Endothelial cell of umbilical vein (primary cell): Measurements from ENCODE around the gene MSRB2. TPM values are rescaled to one million over a fixed set of nuclear protein-coding genes. Genes with fewer than 3 reads are reported as not detected.

Experiments used
- Bru-seq: library from RNA; stranded (reverse); fragments of 400-500 nt; gene quantifications from one replicate; lab custom pipeline; 2021; lab: Mats Ljungman, UMichigan
- BruChase-seq, 2 experiments: library from RNA; stranded (reverse); fragments of 400-500 nt; gene quantifications; one replicate each; lab custom pipeline; 2021; lab: Mats Ljungman, UMichigan
- BruUV-seq: library from RNA; stranded (reverse); fragments of 400-500 nt; replicated peaks from 2 replicates; lab custom pipeline; 2021; lab: Mats Ljungman, UMichigan
- CTCF ChIA-PET: fragments of 300-600, 350-600 bp; sonication (Branson Sonifier 250); formaldehyde crosslinking; loops from one replicate; lab custom pipeline; 2021; ENCODE audit warnings: antibody characterized with exemption, inconsistent platforms; lab: Charles Lee
- POLR2A ChIA-PET: fragments of 300-600, 350-600 bp; sonication (Branson Sonifier 250); formaldehyde crosslinking; loops from one replicate; lab custom pipeline; 2021; ENCODE audit warnings: antibody characterized with exemption, inconsistent platforms; lab: Charles Lee
- DNase-seq: peaks from one replicate; pipeline ENCODE4 v3.0.0-alpha.2; 2011; ENCODE audit warnings: low read depth, low spot score
- FAIRE-seq: peaks from 2 replicates; lab custom pipeline; 2011; peaks lifted over from hg19 to GRCh38; lab: Jason Lieb, UNC
- H2AFZ ChIP-seq: 2 replicates; pipeline ENCODE4 v1.6.0; 2012; ENCODE audit warnings: low read depth, low read length, control low read depth, inconsistent platforms
- H3K27ac ChIP-seq: 2 replicates; pipeline ENCODE4 v1.5.1; 2011; ENCODE audit warnings: low read depth, mild to moderate bottlenecking, control low read depth, low read length, moderate library complexity; ENCODE audit not compliant: insufficient read depth
- H3K27me3 ChIP-seq, 2 experiments: 2 replicates each; pipeline versions ENCODE4 v1.6.0 to v1.6.1; 2011; ENCODE audit warnings: low read length in 2 of 2, mixed read lengths in 1 of 2; ENCODE audit not compliant: control insufficient read depth in 2 of 2, insufficient read depth in 2 of 2
- H3K36me3 ChIP-seq, 2 experiments: 2 replicates in 1 of 2; 3 replicates in 1 of 2; pipeline ENCODE4 v1.5.1; 2011; ENCODE audit warnings: low read length in 2 of 2, mild to moderate bottlenecking in 1 of 2, moderate library complexity in 1 of 2; ENCODE audit not compliant: control insufficient read depth in 2 of 2, insufficient read depth in 2 of 2; ENCODE audit errors: extremely low read depth in 1 of 2
- H3K4me1 ChIP-seq: 3 replicates; pipeline ENCODE4 v1.5.1; 2011; ENCODE audit warnings: mild to moderate bottlenecking, low read length; ENCODE audit not compliant: control insufficient read depth, insufficient read depth; ENCODE audit errors: extremely low read depth
- H3K4me2 ChIP-seq: 2 replicates; pipeline ENCODE4 v1.6.1; 2011; ENCODE audit warnings: low read length, control low read depth, mixed read lengths; ENCODE audit not compliant: insufficient read depth
- H3K4me3 ChIP-seq, 3 experiments: fragments of 200-600 bp in 1 of 3; sonication (generic), shearing (Covaris generic) in 1 of 3; replicated peaks in 1 of 3; 2 replicates each; pipeline ENCODE4 v1.5.1; 2011 to 2016; ENCODE audit warnings: control low read depth in 3 of 3, low read length in 3 of 3, mild to moderate bottlenecking in 2 of 3, inconsistent platforms in 1 of 3, low read depth in 1 of 3, moderate library complexity in 1 of 3; ENCODE audit not compliant: insufficient read depth in 1 of 3
- H3K79me2 ChIP-seq: 2 replicates; pipeline ENCODE4 v1.6.0; 2012; ENCODE audit warnings: low read length, inconsistent platforms; ENCODE audit not compliant: control insufficient read depth, insufficient read depth
- H3K9ac ChIP-seq: replicated peaks from 2 replicates; pipeline ENCODE3; 2011; ENCODE audit warnings: low read length, control low read depth; ENCODE audit not compliant: insufficient read depth; ENCODE audit errors: extremely low read depth
- H3K9me1 ChIP-seq: replicated peaks from 3 replicates; pipeline ENCODE4 v1.6.0; 2011; ENCODE audit warnings: mild to moderate bottlenecking, low read length; ENCODE audit not compliant: control insufficient read depth, insufficient read depth; ENCODE audit errors: extremely low read depth
- H3K9me3 ChIP-seq: replicated peaks from 2 replicates; pipeline ENCODE4 v1.5.1; 2012; ENCODE audit warnings: low read length, inconsistent platforms; ENCODE audit not compliant: control insufficient read depth, insufficient read depth
- H4K20me1 ChIP-seq: replicated peaks from 2 replicates; pipeline ENCODE3; 2011; ENCODE audit warnings: mild to moderate bottlenecking, low read length; ENCODE audit not compliant: control insufficient read depth, insufficient read depth; ENCODE audit errors: extremely low read depth
- EZH2 ChIP-seq: IDR thresholded peaks from 2 replicates; pipeline ENCODE4 v1.6.1; 2012; ENCODE audit warnings: borderline replicate concordance, low read depth, mild to moderate bottlenecking, moderate library complexity, low read length, inconsistent platforms; ENCODE audit not compliant: severe bottlenecking
- FOS ChIP-seq: IDR thresholded peaks from 2 replicates; pipeline ENCODE4 v1.6.1; 2011; ENCODE audit warnings: mild to moderate bottlenecking, low read length, moderate library complexity, borderline replicate concordance; ENCODE audit not compliant: insufficient read depth
- GATA2 ChIP-seq: IDR thresholded peaks from 2 replicates; pipeline ENCODE4 v1.7.0; 2011; ENCODE audit warnings: low read depth, mild to moderate bottlenecking, moderate library complexity, mixed read lengths, low read length; ENCODE audit not compliant: insufficient read length, insufficient read depth
- POLR2A ChIP-seq: IDR thresholded peaks from 2 replicates; pipeline ENCODE4 v1.6.1; 2012; ENCODE audit warnings: low read depth, mild to moderate bottlenecking, control low read depth, low read length
- POLR2AphosphoS5 ChIP-seq: IDR thresholded peaks from 2 replicates; pipeline ENCODE4 v1.6.1; 2012; ENCODE audit warnings: low read depth, mild to moderate bottlenecking, control low read depth, low read length, moderate library complexity; ENCODE audit not compliant: insufficient read depth
- dilution Hi-C: fragments of 300-500 bp; cut with MboI; formaldehyde crosslinking; loops from one replicate; pipeline ENCODE4 v1.15.0; 2019; ENCODE audit warnings: low sequenced_read_pairs; ENCODE audit not compliant: extremely low pct_ligation_motif_present
- intact Hi-C: fragments of 100-400 bp; cut with micrococcal nuclease; formaldehyde crosslinking; loops from one replicate; pipeline ENCODE4 v1.10.0; 2022
- long read RNA-seq: library from polyadenylated mRNA; stranded (forward); transcript quantifications from one replicate; pipeline ENCODE4 v2.0.0, GENCODE V29; 2021
- polyA minus RNA-seq, 3 experiments: library from RNA; depleted of rRNA, polyadenylated mRNA; stranded (reverse); fragments of >200 nt; gene quantifications; 1 replicate in 1 of 3; 2 replicates in 2 of 3; pipeline ENCODE4 v1.2.3, GENCODE V29; 2011
- polyA plus RNA-seq, 4 experiments: library from polyadenylated mRNA; depleted of rRNA in 3 of 4; stranded (reverse) in 3 of 4; unstranded in 1 of 4; fragments of >200 nt; gene quantifications; 2 replicates each; pipeline versions ENCODE4 v1.2.1 to v1.2.3, GENCODE V29; 2011 to 2012; ENCODE audit warnings: missing spikeins in 1 of 4
- total RNA-seq: library from RNA; stranded (reverse); gene quantifications from 2 replicates; pipeline ENCODE4 v1.2.3, GENCODE V29; 2021

Gene MSRB2
- 16.2 and 19.4 TPM in 2 replicates for total RNA-seq
- 19.6 and 20.6 TPM in 2 replicates for polyA plus RNA-seq
- 21.3 and 22.9 TPM in 2 replicates for polyA plus RNA-seq (2011; cell fraction: cytosol; rRNA removed)
- 13.8 and 16.1 TPM in 2 replicates for polyA plus RNA-seq (2011; cell fraction: nucleus; rRNA removed)
- polyA plus RNA-seq (2012): 20.5 and 24.7 TPM in 2 replicates
- 10.1 and 10.5 TPM in 2 replicates for polyA minus RNA-seq
- polyA minus RNA-seq (2011; cell fraction: cytosol; rRNA and poly(A)+ RNA removed): 4.1 TPM
- polyA minus RNA-seq (2011; cell fraction: nucleus; rRNA and poly(A)+ RNA removed): 2.2 and 3.2 TPM in 2 replicates
- percentile 53 among the genes with signal in this experiment for Bru-seq, nascent RNA
- BruChase-seq, experiment 1, labeled RNA remaining after a 6-hour chase: percentile 44 among the genes with signal in this experiment
- percentile 47 among the genes with signal in this experiment for BruChase-seq, experiment 2, labeled RNA remaining after a 2-hour chase
- long read RNA-seq, transcript MSRB2-201 (5 exons, 1,803 nt): major isoform, 60 of 65 reads
- long read RNA-seq, partial matches to known transcripts: 1 of 65 reads
- long read RNA-seq, other reads (novel, unspliced or antisense): 4 of 65 reads

GRCh38 chr10:23095404-23095965, at the start of gene MSRB2:
MSRB2 (plus strand) TSS chr10:23095579; CDS start chr10:23095609, 30 bp downstream.
- CTCF ChIA-PET: interaction anchor here (1.7 kb wide), 1 partner anchor 14 kb away, joined by 7 read pairs; no protein-coding TSS in a partner anchor
- H4K20me1 ChIP-seq: no peaks in the 10 kb centered on the region
- no TSS peak for BruUV-seq
- no peaks in the 10 kb centered on the region for H3K79me2 ChIP-seq
- dilution Hi-C loops (no loop called here), intact Hi-C loops (loop anchor here (2.0 to 10.0 kb wide), 4 partner anchors 343 to 1601 kb away; partner anchors contain the start of genes COMMD3 and OTUD1)
- peak within 1 kb of the TSS; percentile 84 for H3K9ac ChIP-seq
- TF ChIP-seq GATA2 (no peak), POLR2A (peak; percentile 89), EZH2 (no peak), FOS (no peak), POLR2AphosphoS5 (peak; percentile 96)
- no peaks in the 10 kb centered on the region for H3K36me3 ChIP-seq
- H2AFZ ChIP-seq: peak within 1 kb of the TSS; percentile 82
- no peaks in the 10 kb centered on the region for H3K9me1 ChIP-seq
- peaks cover 1 to 10% of the 10 kb centered on the region in 2 experiments for H3K27me3 ChIP-seq
- DNase-seq (peak; percentile 90), FAIRE-seq (peak; percentile 75)
- H3K4me2 ChIP-seq: peak within 1 kb of the TSS; percentile 68
- H3K27ac ChIP-seq: peak within 1 kb of the TSS; percentile 25
- peak within 1 kb of the TSS; percentile 52 to 91 (median 84) for H3K4me3 ChIP-seq
- peaks cover 18% of the 10 kb centered on the region for H3K4me1 ChIP-seq
- no peaks in the 10 kb centered on the region for H3K9me3 ChIP-seq
- POLR2A ChIA-PET: no interaction called here
